Tibial nerve (tissue), 4 donors: Measurements from ENCODE around the gene SIPA1L3.

Experiments used
- CTCF ChIP-seq, 5 experiments: fragments of 200-600 bp in 3 of 5; fragments of 450-650 bp in 2 of 5; sonication (generic) in 3 of 5; IDR thresholded peaks; one replicate each; pipeline ENCODE4 v1.5.1; 2016 to 2019; ENCODE audit warnings: antibody characterized with exemption in 5 of 5, mild to moderate bottlenecking in 3 of 5, moderate library complexity in 2 of 5
- EP300 ChIP-seq, 2 donors: sonication (generic); formaldehyde crosslinking; IDR thresholded peaks; one replicate each; pipeline ENCODE4 v1.6.1; 2017; ENCODE audit warnings: antibody characterized with exemption in 2 of 2, mild to moderate bottlenecking in 1 of 2
- POLR2A ChIP-seq, 2 donors: fragments of 450-650 bp; IDR thresholded peaks; one replicate each; pipeline ENCODE4 v1.6.1; 2017; ENCODE audit warnings: antibody characterized with exemption in 2 of 2, mild to moderate bottlenecking in 2 of 2, moderate library complexity in 2 of 2

- TF ChIP-seq EP300 (IDR thresholded peaks at IDR 0.05) (peak in 1 of 2 donors; percentile 72), CTCF (IDR thresholded peaks at IDR 0.05) (no peak), POLR2A (IDR thresholded peaks at IDR 0.05) (peak in 1 of 2 donors; percentile 26)
Measured at GRCh38 chr19:38251564-38252051, 344.6 kb downstream of the SIPA1L3 start.
